Coronary artery (tissue), 2 donors: ENCODE data around the gene REPS1.
A peak's percentile ranks its signal among the peaks of the same experiment; 100 is the strongest.

Source experiments
- DNase-seq: peaks from one replicate; pipeline ENCODE4 v3.0.0-alpha.2; 2017; ENCODE audit warnings: low spot score
- H3K27ac ChIP-seq, 2 donors: fragments of 200-600 bp; sonication (generic); one replicate each; pipeline ENCODE4 v1.5.1; 2016 to 2019
- H3K4me3 ChIP-seq: fragments of 200-600 bp; sonication (generic); 2 replicates; pipeline ENCODE4 v1.5.1; 2016; ENCODE audit warnings: mild to moderate bottlenecking, moderate library complexity
- TF ChIP-seq, protein P1 (sequence below): fragments of 200-600 bp; sonication (generic); IDR thresholded peaks from one replicate; pipeline ENCODE4 v1.5.1; 2019; ENCODE audit warnings: antibody characterized with exemption

REPS1 gene

DNA sequence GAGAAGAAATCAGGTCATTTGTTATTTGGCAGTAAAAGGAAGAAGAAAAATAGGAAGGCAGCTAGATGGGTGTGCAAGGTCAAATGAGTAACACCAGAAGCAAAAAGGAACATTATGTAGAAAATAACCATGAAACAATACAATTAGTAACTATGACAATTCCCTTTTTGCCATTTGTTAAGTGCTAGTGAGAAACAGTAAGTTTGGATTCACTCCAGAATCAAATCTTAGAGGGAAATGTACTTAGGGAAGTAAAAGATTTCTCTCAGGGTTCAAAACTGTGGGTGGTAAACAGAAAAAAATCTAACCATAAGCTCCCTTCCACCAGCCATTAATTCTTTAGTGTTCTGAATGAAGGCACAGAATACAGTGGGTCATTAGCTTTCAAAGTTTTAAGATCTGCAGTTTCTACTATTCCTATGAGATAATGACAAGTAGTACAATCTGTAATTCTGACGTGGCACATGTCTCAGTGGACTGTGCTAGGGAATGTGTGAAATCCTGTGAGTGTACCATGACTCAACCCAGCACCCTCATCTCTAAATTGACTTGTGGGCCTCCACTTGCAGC is 17.1 kb downstream of the REPS1 start:
- H3K27ac ChIP-seq = peak overlapping the region; percentile 20 to 66
- no peak for DNase-seq
- no peak overlapping the region for H3K4me3 ChIP-seq
- TF ChIP-seq, protein P1, sequence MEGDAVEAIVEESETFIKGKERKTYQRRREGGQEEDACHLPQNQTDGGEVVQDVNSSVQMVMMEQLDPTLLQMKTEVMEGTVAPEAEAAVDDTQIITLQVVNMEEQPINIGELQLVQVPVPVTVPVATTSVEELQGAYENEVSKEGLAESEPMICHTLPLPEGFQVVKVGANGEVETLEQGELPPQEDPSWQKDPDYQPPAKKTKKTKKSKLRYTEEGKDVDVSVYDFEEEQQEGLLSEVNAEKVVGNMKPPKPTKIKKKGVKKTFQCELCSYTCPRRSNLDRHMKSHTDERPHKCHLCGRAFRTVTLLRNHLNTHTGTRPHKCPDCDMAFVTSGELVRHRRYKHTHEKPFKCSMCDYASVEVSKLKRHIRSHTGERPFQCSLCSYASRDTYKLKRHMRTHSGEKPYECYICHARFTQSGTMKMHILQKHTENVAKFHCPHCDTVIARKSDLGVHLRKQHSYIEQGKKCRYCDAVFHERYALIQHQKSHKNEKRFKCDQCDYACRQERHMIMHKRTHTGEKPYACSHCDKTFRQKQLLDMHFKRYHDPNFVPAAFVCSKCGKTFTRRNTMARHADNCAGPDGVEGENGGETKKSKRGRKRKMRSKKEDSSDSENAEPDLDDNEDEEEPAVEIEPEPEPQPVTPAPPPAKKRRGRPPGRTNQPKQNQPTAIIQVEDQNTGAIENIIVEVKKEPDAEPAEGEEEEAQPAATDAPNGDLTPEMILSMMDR = no peak

DNA sequence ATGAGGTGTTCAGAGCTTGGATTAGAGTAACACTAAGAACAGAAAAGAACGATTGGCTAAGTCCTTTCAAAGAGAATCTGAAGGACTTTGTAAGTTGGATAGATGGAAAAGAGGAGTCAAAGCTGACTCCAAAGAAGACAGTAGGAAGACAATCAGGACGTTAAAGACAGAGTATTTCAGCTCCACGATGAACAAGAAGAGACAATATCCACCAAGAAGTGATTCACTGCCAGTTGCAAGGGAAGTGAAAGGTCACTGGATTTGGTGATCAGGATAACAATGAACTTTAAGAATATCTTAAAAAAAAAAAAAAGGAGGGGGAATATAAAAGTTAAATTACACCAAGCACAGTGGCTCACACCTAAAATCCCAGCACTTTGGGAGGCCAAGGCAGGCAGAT is 17.9 kb downstream of the REPS1 start:
- Histone ChIP-seq H3K4me3 (peak overlapping the region; percentile 31), H3K27ac (peak overlapping the region in 1 of 2 donors; percentile 66)
- TF ChIP-seq, protein P1 = no peak
- no peak for DNase-seq

DNA sequence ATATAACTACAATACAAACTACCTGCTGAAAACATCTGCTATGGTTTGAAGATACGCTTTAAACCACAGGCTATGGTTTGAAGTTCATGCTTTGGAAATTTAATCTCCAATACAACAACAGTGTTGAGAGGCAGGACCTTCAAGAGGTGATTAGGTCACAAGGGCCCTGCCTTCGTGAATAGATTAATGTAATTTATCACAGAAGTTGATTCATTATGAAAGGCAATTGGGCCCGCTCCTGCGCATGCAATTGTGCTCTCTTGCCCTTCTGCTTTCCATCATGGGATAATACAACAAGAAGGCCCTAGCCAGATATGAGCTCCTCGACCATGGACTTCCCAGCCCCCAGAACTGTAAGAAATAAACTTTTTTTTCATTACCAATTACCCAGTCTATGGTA is 21.2 kb downstream of the REPS1 start:
- DNase-seq = no peak
- H3K4me3 ChIP-seq = no peak overlapping the region
- TF ChIP-seq, protein P1 = no peak
- H3K27ac ChIP-seq = no peak overlapping the region

GRCh38 chr6:138965971-138966370 is 22.1 kb downstream of the REPS1 start:
- Histone ChIP-seq H3K27ac (no peak overlapping the region), H3K4me3 (no peak overlapping the region)
- TF ChIP-seq, protein P1 = no peak
- no peak for DNase-seq

DNA sequence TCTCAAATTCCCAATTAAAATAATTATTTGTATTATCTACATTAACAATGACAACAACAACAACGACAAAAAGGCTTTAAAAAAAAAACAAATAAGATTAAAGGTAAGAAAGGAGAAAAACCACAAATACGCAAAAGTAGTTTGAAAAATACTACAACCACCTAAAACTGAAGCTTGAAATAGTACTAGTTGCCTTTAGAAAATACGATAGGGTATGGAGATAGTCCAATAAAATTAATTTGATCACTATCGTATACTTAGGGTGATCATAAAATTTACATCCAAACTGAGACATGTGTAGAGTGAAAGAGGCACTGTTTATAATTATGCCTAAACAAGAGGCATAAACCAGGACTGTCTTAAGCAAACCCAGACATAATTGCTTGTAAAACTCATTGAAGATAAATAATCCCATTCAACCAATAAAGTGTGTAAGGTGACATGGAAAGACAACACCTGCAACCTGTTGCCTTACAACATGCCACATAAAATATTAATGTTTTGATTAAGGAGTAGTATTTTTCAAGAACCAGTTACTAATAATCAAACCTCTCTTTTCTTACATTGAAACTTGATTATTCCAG is 22.7 kb downstream of the REPS1 start:
- TF ChIP-seq, protein P1 = no peak

GRCh38 chr6:138964012-138964411 is 24.0 kb downstream of the REPS1 start:
- TF ChIP-seq, protein P1 = no peak
- Histone ChIP-seq H3K27ac (no peak overlapping the region), H3K4me3 (no peak overlapping the region)
- DNase-seq = no peak

More for the DNA sequence above, 22.7 kb downstream of the REPS1 start:
- no peak for DNase-seq
- Histone ChIP-seq H3K27ac (no peak overlapping the region), H3K4me3 (no peak overlapping the region)

- H3K27ac ChIP-seq = no peak overlapping the region
- H3K4me3 ChIP-seq = no peak overlapping the region
- DNase-seq = no peak
- TF ChIP-seq, protein P1 = no peak
Measured at GRCh38 chr6:138963531-138963930, 24.5 kb downstream of the REPS1 start.
